GM18873 (cell line): ENCODE results near the gene DNAAF8.

Experiments used
- ATAC-seq: cut with Tn5 transposase; IDR thresholded peaks from one replicate; pipeline ENCODE4 v1.9.1; 2021; ENCODE audit warnings: mild to moderate bottlenecking, moderate library complexity, moderate number of reproducible peaks; ENCODE audit not compliant: unreplicated experiment, low FRiP score

The DNAAF8 gene

DNA sequence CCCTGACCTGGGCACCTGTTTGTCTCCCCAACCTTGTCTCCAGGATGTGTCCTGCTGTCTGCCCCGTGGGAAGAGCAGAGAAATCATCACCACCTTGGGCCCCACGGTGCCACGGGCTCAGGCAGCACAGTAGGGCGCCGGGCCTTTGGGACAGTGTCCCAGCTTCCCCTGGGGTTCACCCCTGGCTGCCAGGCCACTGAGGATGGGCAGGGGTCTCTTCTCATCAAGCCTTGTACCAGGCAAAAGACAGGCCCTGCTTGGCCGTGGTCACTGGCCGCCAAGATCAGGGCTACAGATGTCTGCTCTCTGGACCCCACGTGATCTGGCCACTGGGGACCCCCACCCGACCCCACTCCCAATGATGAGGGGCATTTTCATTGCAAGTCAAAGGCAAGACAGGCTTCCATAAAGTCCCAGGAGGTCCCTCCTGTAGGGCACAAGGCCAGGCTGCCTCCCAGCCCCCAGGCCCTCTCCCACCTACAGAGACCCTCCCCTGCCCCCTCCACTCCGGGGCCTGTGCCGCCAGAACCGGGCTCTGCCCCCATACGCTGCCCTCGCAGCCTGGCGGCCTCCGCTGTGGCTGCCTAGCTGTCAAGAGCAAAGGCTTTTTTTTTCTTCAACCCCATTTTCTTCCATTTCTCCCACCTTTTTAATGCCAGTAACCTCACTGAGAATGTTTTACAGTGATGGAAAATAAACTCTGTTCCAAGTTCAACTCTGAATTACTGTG lies 14.5 kb downstream of the DNAAF8 start:
- ATAC-seq = no peak

DNA sequence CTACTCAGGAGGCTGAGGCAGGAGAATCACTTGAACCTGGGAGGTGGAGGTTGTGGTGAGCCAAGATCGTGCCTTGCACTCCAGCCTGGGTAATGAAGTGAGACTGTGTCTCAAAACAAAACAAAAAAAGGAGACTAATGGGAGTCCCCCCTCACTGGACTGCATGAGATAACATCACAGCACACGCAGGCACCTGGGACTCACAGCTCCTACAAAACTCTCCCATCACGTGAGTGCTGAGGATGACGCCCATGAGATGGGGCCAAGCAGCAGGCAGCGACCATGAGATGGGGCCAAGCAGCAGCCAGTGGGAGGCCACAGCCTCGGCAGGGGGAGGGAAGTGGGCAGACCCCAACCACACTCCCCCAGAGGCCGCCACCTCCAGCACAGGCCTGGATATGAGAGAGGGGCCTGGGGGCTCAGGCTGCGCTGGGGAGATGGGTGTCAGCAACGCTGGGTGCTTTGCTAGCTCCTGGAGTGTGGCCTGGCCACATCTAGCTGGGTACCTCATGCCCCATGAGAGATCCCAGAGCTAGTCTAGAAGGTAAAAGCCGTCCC lies 15.4 kb downstream of the DNAAF8 start:
- ATAC-seq = no peak

GRCh38 chr16:4750896-4751295 lies 16.6 kb downstream of the DNAAF8 start:
- no peak for ATAC-seq

GRCh38 chr16:4752351-4753100 lies 18.2 kb downstream of the DNAAF8 start:
- no peak for ATAC-seq

GRCh38 chr16:4753227-4753626 lies 18.9 kb downstream of the DNAAF8 start:
- no peak for ATAC-seq

GRCh38 chr16:4754865-4755264 lies 20.5 kb downstream of the DNAAF8 start:
- no peak for ATAC-seq

- no peak for ATAC-seq
These were observed 21.4 kb downstream of the DNAAF8 start for GRCh38 chr16:4755687-4756086.

GRCh38 chr16:4760221-4760910 lies 26.0 kb downstream of the DNAAF8 start:
- no peak for ATAC-seq

DNA sequence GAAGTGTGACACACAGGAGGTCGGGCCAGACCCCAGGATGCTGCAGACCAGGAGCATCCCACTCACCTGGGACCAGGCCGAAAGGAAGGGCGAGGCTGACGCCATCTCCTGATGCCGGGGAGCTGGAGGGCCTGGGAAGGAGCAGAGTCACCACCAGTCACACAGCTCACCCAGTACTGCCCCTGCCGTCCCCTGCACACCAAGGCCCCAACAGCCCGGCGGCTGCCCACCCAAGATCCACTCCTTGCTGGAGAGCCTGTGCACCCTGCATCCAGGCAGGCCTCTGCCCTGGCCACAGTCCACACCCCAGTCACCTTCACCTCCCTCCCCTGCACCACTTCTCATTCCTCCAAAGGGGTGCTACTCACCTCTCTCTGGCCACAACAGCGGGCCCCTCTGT lies 27.9 kb downstream of the DNAAF8 start:
- no peak for ATAC-seq

DNA sequence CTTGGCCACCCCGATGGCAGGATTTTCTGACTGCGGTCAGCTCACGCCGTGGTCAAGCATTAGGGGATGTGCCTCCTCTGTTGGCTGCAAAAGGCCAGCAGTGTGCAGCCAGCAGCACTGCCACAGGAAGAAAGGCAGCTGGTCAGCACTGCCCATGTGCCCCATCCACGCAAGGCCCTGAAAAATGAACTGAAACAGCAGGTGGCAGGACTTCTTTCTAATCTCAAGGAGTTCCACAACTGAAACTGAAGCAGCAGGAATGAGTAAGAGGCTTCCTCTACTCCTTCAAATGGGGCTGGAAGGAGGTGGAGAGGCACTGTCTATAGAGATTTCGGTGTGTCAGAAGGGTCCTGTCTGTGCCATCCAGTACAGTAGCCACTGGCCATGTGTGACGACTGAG lies 29.5 kb downstream of the DNAAF8 start:
- no peak for ATAC-seq

DNA sequence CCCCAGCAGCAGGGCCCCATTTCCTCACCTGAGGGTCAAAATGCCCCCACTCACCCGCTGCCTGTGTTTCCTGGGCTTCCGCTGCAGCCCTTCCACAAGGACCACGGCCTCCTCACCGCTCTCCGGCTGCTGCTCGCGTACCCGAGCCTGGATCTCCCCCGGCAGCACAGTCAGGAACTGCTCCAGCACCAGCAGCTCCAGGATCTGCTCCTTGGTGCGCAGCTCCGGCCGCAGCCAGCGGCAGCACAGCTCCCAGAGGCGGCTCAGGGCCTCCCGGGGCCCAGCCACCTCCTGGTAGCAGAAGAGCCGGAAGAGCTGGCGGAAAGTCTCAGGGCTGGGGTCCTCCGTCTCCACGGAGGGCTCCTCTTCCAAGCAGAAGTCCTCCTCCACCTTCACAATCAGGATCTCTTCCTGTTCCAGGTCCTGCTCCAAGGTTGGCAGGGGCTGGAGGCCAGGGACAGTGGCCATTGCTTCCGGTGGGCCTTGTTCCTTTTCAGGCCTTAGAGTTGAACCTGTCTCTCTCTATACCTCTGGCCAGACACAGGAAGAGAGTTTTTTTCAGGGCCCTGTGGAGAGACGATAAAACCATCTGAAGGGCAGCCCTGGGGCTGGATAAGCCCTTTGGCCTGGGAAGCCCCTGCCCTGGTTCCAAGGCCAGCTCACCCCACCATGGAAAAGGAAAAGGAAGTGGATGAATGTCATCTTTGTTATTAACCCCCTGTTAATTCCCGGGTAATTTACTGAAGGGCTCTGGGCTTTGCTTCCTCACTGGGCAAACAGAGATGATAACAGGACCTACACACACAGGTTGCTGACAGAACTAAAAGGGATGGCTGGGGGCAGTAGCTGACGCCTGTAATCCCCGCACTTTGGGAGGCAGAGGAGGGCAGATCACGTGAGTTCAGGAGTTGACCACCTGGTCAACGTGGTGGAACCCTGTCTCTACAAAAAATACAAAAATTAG lies 31.5 kb downstream of the DNAAF8 start:
- ATAC-seq = no peak

GRCh38 chr16:4766875-4767628 lies 32.7 kb downstream of the DNAAF8 start, which contains the start of gene ZNF500:
ZNF500 (minus strand) TSS chr16:4767162; CDS start chr16:4765978, 1,184 bp downstream.
- ATAC-seq = peak; percentile 82

- peak; percentile 3 for ATAC-seq
These were observed 33.7 kb downstream of the DNAAF8 start for GRCh38 chr16:4767872-4768548.

- peak; percentile 29 for ATAC-seq
These were observed 34.4 kb downstream of the DNAAF8 start for GRCh38 chr16:4768549-4769305.

GRCh38 chr16:4769306-4769638 lies 34.9 kb downstream of the DNAAF8 start:
- ATAC-seq = no peak

DNA sequence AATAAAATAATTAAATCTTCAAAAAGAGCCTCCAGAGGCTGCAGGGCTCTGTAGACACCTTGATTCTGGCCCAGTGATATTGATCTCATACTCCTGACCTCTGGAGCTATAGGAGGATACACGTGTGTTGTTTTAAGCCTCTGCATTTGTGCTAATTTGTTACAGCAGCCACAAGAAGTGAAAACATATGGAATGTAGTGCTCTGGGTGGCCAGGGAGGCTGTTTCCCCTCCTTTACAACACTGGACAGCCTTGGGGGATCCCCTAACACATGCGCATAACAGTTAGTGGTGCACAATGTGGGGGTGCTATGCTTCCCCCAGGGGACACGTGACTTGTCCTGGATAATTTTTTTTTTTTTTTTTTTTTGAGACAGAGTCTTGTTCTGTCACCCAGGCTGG lies 37.3 kb downstream of the DNAAF8 start:
- ATAC-seq = no peak

GRCh38 chr16:4772351-4772750 lies 38.0 kb downstream of the DNAAF8 start:
- ATAC-seq = no peak

DNA sequence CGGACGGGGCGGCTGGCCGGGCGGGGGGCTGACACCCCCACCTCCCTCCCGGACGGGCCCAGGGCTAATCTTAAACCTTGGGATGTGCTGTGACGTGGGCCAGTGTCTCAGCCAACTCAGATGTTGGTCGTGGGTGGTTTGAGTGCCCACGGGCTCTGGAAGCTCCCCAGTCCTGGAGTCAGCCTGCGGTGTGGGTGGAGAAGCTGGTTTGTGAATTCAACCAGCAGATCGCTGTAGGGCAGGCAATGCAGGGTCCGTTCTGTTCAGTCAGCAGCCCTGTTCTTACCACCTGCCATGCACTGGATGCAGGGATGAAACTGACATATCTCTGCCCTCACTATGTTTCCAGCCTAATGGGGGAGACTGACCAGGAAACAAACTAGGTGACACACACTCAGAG lies 40.7 kb downstream of the DNAAF8 start:
- no peak for ATAC-seq
